Thyroid gland (tissue), 4 donors: ENCODE measurements around the gene LRRC74B.

Source experiments
- CTCF ChIP-seq, 6 experiments: fragments of 200-600 bp in 3 of 6; fragments of 450-650 bp in 3 of 6; sonication (generic) in 3 of 6; IDR thresholded peaks; one replicate each; pipeline ENCODE4 v1.5.1; 2016 to 2019; ENCODE audit warnings: antibody characterized with exemption in 6 of 6, mild to moderate bottlenecking in 2 of 6, inconsistent platforms in 1 of 6, moderate library complexity in 1 of 6
- POLR2A ChIP-seq, 2 donors: fragments of 450-650 bp; IDR thresholded peaks; one replicate each; pipeline ENCODE4 v1.6.1; 2017; ENCODE audit warnings: antibody characterized with exemption in 2 of 2, mild to moderate bottlenecking in 2 of 2, moderate library complexity in 1 of 2

GRCh38 chr22:21047730-21048129 is 2.0 kb downstream of the LRRC74B start:
- TF ChIP-seq CTCF (IDR thresholded peaks at IDR 0.05) (no peak), POLR2A (IDR thresholded peaks at IDR 0.05) (no peak)
